HG03354 (cell line): ENCODE measurements around the gene ZRSR2.
A peak's percentile ranks its signal among the peaks of the same experiment; 100 is the strongest.

ENCODE experiments used
- ATAC-seq: cut with Tn5 transposase; IDR thresholded peaks from one replicate; pipeline ENCODE4 v1.9.1; 2021; ENCODE audit warnings: mild to moderate bottlenecking; ENCODE audit not compliant: unreplicated experiment, poor library complexity, severe bottlenecking

Gene ZRSR2

GRCh38 chrX:15843960-15844359, 53.7 kb downstream of the ZRSR2 start:
- no peak for ATAC-seq

- ATAC-seq, result no peak
These were observed 58.3 kb downstream of the ZRSR2 start for GRCh38 chrX:15848576-15848975.

- no peak for ATAC-seq
These were observed 59.3 kb downstream of the ZRSR2 start for GRCh38 chrX:15849555-15849954.

GRCh38 chrX:15853586-15854079, 63.3 kb downstream of the ZRSR2 start:
- no peak for ATAC-seq

GRCh38 chrX:15854080-15854655, 63.9 kb downstream of the ZRSR2 start:
- ATAC-seq, result peak; percentile 48

- ATAC-seq, result peak; percentile 93
These were observed 64.7 kb downstream of the ZRSR2 start, which contains the start of gene AP1S2 for GRCh38 chrX:15854712-15855567. TSS of gene AP1S2 (minus strand) at chrX:15854813. CDS start at chrX:15852524, 2,289 bp downstream.

- ATAC-seq, result no peak
These were observed 65.4 kb downstream of the ZRSR2 start for GRCh38 chrX:15855568-15856221.

- no peak for ATAC-seq
These were observed 65.9 kb downstream of the ZRSR2 start for GRCh38 chrX:15856222-15856587.

- no peak for ATAC-seq
These were observed 66.4 kb downstream of the ZRSR2 start for GRCh38 chrX:15856636-15857035.

GRCh38 chrX:15858051-15858450, 67.8 kb downstream of the ZRSR2 start:
- ATAC-seq, result no peak

GRCh38 chrX:15860921-15861320, 70.6 kb downstream of the ZRSR2 start:
- ATAC-seq, result no peak

- no peak for ATAC-seq
These were observed 73.7 kb downstream of the ZRSR2 start for GRCh38 chrX:15864023-15864422.

- no peak for ATAC-seq
These were observed 74.3 kb downstream of the ZRSR2 start for GRCh38 chrX:15864629-15865028.

- no peak for ATAC-seq
These were observed 75.9 kb downstream of the ZRSR2 start for GRCh38 chrX:15866147-15866546.

GRCh38 chrX:15869695-15870094, 79.4 kb downstream of the ZRSR2 start:
- no peak for ATAC-seq

GRCh38 chrX:15870310-15870709, 80.0 kb downstream of the ZRSR2 start:
- no peak for ATAC-seq
